Left ventricle myocardium inferior (tissue), 1 donor: Measurements from ENCODE around the gene FARP2. TPM values are rescaled to one million over a fixed set of nuclear protein-coding genes. Genes with fewer than 3 reads are reported as not detected.

Experiments used
- DNase-seq: peaks from one replicate; pipeline ENCODE4 v3.0.0-alpha.2; 2020
- H3K27ac ChIP-seq: fragments of 200-600 bp; replicated peaks from 2 replicates; pipeline ENCODE4 v1.8.0; 2021
- H3K27me3 ChIP-seq: fragments of 200-600 bp; 2 replicates; pipeline ENCODE4 v1.8.0; 2021; ENCODE audit warnings: low read depth
- H3K36me3 ChIP-seq: fragments of 200-600 bp; 2 replicates; pipeline ENCODE4 v1.8.0; 2021
- H3K4me1 ChIP-seq: fragments of 200-600 bp; 2 replicates; pipeline ENCODE4 v1.8.0; 2021
- H3K4me3 ChIP-seq: fragments of 200-600 bp; 2 replicates; pipeline ENCODE4 v1.8.0; 2021; ENCODE audit warnings: mild to moderate bottlenecking, moderate library complexity
- H3K9me3 ChIP-seq: fragments of 200-600 bp; replicated peaks from 2 replicates; pipeline ENCODE4 v1.8.0; 2021
- intact Hi-C: fragments of 100-400 bp; cut with micrococcal nuclease; formaldehyde crosslinking; loops from one replicate; pipeline ENCODE4 v1.11.0; 2022
- total RNA-seq: library from RNA; stranded (reverse); fragmentation: NEBNext Ultra II Directional; extraction: Animal tissue kit (Norgen Biotek cat#: 25700); gene quantifications from one replicate; pipeline ENCODE4 v1.2.1, GENCODE V29; 2021
- TF ChIP-seq, protein P1 (sequence below): fragments of 200-600 bp; IDR thresholded peaks from 2 replicates; pipeline ENCODE4 v1.8.0; 2021; ENCODE audit warnings: antibody characterized with exemption, mild to moderate bottlenecking, borderline replicate concordance
- donor health status: DM: no; HTN: yes; CAD: no; lungs with severe emphysema.

FARP2 gene
- total RNA-seq, 1 donor from 2014 or later: 16.5 TPM

- TF ChIP-seq, protein P1, sequence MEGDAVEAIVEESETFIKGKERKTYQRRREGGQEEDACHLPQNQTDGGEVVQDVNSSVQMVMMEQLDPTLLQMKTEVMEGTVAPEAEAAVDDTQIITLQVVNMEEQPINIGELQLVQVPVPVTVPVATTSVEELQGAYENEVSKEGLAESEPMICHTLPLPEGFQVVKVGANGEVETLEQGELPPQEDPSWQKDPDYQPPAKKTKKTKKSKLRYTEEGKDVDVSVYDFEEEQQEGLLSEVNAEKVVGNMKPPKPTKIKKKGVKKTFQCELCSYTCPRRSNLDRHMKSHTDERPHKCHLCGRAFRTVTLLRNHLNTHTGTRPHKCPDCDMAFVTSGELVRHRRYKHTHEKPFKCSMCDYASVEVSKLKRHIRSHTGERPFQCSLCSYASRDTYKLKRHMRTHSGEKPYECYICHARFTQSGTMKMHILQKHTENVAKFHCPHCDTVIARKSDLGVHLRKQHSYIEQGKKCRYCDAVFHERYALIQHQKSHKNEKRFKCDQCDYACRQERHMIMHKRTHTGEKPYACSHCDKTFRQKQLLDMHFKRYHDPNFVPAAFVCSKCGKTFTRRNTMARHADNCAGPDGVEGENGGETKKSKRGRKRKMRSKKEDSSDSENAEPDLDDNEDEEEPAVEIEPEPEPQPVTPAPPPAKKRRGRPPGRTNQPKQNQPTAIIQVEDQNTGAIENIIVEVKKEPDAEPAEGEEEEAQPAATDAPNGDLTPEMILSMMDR: no peak
- Histone ChIP-seq H3K9me3 (no peaks in the 10 kb centered on the region), H3K4me3 (no peak overlapping the region), H3K36me3 (no peaks in the 10 kb centered on the region), H3K27ac (no peak overlapping the region), H3K27me3 (peaks cover 22% of the 10 kb centered on the region), H3K4me1 (peaks cover 22% of the 10 kb centered on the region)
- intact Hi-C loops: no loop called here
- no peak for DNase-seq
Measured at GRCh38 chr2:241538838-241539615, 182.9 kb downstream of the FARP2 start.

- Histone ChIP-seq H3K4me3 (no peak overlapping the region), H3K36me3 (no peaks in the 10 kb centered on the region), H3K9me3 (no peaks in the 10 kb centered on the region), H3K4me1 (peaks cover 22% of the 10 kb centered on the region), H3K27me3 (peaks cover 22% of the 10 kb centered on the region), H3K27ac (peak overlapping the region; percentile 55)
- TF ChIP-seq, protein P1: no peak
- intact Hi-C loops: no loop called here
- DNase-seq: no peak
Measured at GRCh38 chr2:241539616-241540374, 183.7 kb downstream of the FARP2 start.

DNA sequence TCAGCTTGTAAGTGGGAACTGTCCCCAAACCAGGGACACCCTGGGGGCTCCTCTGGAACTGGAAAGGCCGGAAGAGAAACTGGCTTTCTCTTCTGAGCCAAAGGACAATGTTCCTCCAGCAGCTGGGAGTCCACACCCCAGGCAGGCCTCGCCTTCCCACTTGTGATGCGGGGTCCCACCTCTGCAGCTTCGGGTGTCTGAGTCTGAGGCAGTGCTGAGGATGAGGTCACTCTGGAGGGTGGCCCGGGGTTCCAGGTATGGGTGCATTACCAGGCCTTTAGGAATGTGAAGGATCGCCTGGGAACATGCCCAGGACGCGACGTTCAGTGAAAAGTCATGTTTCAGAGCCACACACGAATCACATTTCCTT, 184.3 kb downstream of the FARP2 start:
- no peaks in the 10 kb centered on the region for H3K36me3 ChIP-seq
- TF ChIP-seq, protein P1: no peak
- H3K9me3 ChIP-seq: no peaks in the 10 kb centered on the region
- peak overlapping the region; percentile 61 for H3K4me3 ChIP-seq
- H3K4me1 ChIP-seq: peaks cover 27% of the 10 kb centered on the region
- no peak for DNase-seq
- intact Hi-C loops: no loop called here
- peaks cover 25% of the 10 kb centered on the region for H3K27me3 ChIP-seq
- peak overlapping the region; percentile 55 for H3K27ac ChIP-seq

DNA sequence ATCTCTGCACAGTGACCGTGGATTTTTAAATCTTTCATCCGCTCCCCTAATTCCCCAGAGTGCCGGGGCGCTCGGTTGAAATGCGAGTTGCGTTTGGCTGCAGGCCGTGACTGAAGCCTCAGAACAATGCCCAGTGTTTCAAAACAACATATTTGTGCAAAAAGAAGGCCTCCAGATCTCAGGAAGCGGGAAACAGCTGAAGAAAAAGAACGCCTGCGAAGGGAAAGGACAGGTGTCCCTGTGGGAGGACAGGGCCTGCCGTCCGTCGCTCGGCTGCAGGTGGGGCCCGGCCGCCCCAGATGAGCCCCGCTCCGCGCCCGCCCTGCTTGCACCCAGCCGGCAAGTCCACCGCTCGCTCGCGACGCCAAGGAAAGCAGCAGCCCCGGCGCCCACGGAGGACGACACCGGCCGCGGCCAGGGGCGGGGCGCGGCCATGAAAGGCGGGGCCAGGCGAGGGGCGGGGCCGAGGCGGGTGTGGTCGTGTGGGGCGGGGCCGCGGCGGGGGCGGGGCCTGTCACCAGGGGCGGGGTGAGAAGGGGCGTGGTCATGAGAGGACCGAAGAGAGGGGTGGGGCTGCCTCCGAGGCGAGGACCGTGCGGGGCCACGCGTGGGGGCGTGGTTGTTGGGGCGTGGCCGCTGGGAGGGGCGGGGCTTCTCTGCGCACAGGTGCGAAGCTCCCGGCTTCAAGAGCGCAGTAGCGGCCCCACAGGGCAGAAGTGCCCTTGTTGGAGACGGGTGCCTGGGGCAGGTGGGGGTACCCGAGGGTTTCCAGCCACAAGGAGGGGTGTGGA, 184.9 kb downstream of the FARP2 start:
- TF ChIP-seq, protein P1: no peak
- DNase-seq: peak; percentile 46
- H3K4me3 ChIP-seq: peak overlapping the region; percentile 61
- peaks cover 29% of the 10 kb centered on the region for H3K4me1 ChIP-seq
- intact Hi-C loops: no loop called here
- H3K9me3 ChIP-seq: no peaks in the 10 kb centered on the region
- no peaks in the 10 kb centered on the region for H3K36me3 ChIP-seq
- peak overlapping the region; percentile 55 for H3K27ac ChIP-seq
- peaks cover 31% of the 10 kb centered on the region for H3K27me3 ChIP-seq

DNA sequence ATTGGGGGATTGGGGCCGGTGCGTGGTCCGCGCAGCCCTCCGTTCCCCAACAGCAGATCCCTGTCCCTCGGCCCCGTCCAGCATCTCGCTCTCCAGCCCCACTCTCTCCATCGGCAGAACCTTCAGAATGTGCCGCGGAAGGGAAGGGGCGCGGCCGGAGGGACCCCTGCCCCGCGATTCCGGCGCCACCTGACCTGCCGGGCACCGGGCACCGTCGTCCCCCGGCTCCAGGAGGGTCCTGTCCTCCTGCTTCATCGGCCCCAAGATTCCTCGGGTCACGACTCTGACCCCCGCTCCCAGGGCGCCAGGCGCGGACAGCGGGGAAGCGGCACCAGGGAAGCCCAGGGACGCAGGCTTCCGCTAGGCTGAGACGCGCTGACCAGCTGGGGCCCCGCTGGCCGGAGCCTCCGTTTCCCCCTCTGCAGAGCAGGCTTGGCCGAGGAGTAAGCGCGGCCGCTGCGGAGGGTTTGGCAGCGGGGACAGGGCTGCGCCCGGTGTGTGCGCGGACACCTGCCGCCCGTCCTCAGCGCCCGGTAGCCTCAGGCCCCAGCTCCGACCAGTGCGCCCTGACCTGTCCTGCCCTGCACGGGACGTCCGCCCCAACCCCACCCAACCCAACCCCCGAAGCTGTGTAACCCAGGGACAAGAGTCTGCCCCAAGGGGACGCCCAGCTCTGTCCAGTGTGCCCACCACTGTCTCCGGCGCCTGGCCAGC, 185.6 kb downstream of the FARP2 start:
- intact Hi-C loops: no loop called here
- TF ChIP-seq, protein P1: no peak
- Histone ChIP-seq H3K9me3 (no peaks in the 10 kb centered on the region), H3K4me1 (peaks cover 35% of the 10 kb centered on the region), H3K27me3 (peaks cover 37% of the 10 kb centered on the region), H3K4me3 (peak overlapping the region; percentile 61), H3K27ac (no peak overlapping the region), H3K36me3 (no peaks in the 10 kb centered on the region)
- DNase-seq: no peak
